GM12865 (cell line): Measurements from ENCODE around the gene GNB3.

Experiments used
- DNase-seq: peaks from one replicate; pipeline ENCODE4 v3.0.0; 2010; ENCODE audit warnings: low read depth
- H3K4me3 ChIP-seq: 2 replicates; pipeline ENCODE4 v1.5.1; 2011; ENCODE audit warnings: mild to moderate bottlenecking, low read depth, low read length, control low read depth
- TF ChIP-seq, protein P1 (sequence below): IDR thresholded peaks from 2 replicates; pipeline ENCODE4 v1.5.1; 2011; ENCODE audit warnings: low read length, control low read depth, low read depth, inconsistent platforms; ENCODE audit not compliant: insufficient read depth; ENCODE audit errors: missing control alignments

The GNB3 gene

GRCh38 chr12:6823182-6824084 lies 17.3 kb upstream of the GNB3 start:
- no peak overlapping the region for H3K4me3 ChIP-seq
- TF ChIP-seq, protein P1, sequence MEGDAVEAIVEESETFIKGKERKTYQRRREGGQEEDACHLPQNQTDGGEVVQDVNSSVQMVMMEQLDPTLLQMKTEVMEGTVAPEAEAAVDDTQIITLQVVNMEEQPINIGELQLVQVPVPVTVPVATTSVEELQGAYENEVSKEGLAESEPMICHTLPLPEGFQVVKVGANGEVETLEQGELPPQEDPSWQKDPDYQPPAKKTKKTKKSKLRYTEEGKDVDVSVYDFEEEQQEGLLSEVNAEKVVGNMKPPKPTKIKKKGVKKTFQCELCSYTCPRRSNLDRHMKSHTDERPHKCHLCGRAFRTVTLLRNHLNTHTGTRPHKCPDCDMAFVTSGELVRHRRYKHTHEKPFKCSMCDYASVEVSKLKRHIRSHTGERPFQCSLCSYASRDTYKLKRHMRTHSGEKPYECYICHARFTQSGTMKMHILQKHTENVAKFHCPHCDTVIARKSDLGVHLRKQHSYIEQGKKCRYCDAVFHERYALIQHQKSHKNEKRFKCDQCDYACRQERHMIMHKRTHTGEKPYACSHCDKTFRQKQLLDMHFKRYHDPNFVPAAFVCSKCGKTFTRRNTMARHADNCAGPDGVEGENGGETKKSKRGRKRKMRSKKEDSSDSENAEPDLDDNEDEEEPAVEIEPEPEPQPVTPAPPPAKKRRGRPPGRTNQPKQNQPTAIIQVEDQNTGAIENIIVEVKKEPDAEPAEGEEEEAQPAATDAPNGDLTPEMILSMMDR, result no peak
- no peak for DNase-seq

GRCh38 chr12:6824085-6824775 lies 16.5 kb upstream of the GNB3 start:
- TF ChIP-seq, protein P1, result no peak
- no peak for DNase-seq
- H3K4me3 ChIP-seq, result no peak overlapping the region

GRCh38 chr12:6824901-6825381 lies 15.8 kb upstream of the GNB3 start:
- DNase-seq, result no peak
- H3K4me3 ChIP-seq, result no peak overlapping the region
- TF ChIP-seq, protein P1, result no peak

- TF ChIP-seq, protein P1, result peak; percentile 96
These were observed 15.2 kb upstream of the GNB3 start for GRCh38 chr12:6825398-6826124.

DNA sequence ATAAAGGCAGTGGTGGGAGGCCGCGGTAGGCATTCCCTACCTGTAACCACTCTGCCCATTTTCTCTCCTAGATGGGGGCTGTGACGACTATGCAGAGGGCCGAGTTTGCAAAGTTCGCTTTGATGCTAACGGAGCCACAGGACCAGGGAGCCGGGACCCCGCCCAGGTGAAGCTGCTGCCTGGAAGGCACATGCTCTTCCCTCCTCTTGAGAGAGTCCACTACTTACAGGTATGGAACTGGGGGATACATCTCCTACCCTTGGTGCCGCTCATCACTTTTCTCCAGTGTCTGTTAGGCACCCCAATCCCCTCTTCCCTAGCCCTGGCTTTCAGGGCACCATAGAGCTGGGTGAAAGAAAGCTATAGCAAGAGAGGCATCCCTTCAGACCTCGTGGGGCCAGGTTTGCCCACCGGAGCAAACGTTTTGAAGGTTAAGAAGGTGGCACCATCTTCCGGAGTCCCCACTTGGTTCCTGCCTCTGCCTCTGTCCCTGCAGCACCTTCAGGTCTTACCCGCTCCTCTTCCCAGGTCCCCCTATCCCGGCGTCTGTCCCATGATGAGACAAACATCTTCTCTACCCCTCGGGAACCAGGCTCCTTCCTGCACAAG lies 14.5 kb upstream of the GNB3 start:
- TF ChIP-seq, protein P1, result no peak
- no peak for DNase-seq
- no peak overlapping the region for H3K4me3 ChIP-seq

More at GRCh38 chr12:6825398-6826124, 15.2 kb upstream of the GNB3 start:
- H3K4me3 ChIP-seq, result no peak overlapping the region
- DNase-seq, result peak; percentile 72

- DNase-seq, result no peak
- TF ChIP-seq, protein P1, result no peak
- no peak overlapping the region for H3K4me3 ChIP-seq
These were observed 13.8 kb upstream of the GNB3 start for GRCh38 chr12:6826734-6827436.
